ENCODE results near the gene SKOR1.
A peak's percentile ranks its signal among the peaks of the same experiment; 100 is the strongest.

The SKOR1 gene

GRCh38 chr15:67832031-67832551 is 6.8 kb downstream of the SKOR1 start:
- DNase-seq: peak; percentile 47

GRCh38 chr15:67832897-67833709 is 7.8 kb downstream of the SKOR1 start:
- DNase-seq: peak; percentile 61

GRCh38 chr15:67833710-67834511 is 8.6 kb downstream of the SKOR1 start:
- DNase-seq: peak; percentile 77

DNA sequence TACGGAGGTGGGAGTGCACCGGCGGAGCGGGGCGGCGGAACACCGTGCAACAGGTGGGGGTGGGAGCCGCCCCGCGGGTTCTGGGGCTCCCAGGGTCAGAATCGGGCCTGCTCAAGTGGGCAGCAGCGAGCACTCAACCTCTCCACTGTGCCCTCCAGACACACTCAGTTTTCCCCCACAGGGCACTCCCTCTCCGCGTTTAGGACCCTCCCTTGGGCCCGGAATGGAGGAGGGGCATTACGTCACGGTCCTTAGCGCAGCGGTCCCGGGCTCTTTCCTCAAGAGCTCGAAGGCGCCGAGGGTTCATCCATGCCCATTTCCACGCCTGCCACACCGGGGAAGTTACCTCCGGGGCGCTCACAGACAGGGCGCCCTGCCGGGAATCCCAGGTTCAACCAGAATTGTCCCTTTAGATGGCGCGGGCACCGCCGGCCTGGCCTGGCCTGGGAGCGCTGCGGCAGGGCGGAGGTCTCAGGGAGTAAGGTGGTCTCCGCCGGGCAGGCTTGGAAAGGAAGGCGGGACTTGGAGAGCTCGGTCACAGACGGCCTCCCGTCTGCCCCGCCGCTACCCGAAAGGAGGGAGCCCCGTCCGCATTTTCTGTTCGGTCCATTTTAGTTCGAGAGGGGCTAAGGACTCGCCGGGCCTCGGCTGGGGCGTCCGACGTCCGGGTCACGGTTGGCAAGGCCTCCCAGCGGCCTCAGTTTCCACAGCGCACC is 9.4 kb downstream of the SKOR1 start:
- peak; percentile 82 for DNase-seq

DNA sequence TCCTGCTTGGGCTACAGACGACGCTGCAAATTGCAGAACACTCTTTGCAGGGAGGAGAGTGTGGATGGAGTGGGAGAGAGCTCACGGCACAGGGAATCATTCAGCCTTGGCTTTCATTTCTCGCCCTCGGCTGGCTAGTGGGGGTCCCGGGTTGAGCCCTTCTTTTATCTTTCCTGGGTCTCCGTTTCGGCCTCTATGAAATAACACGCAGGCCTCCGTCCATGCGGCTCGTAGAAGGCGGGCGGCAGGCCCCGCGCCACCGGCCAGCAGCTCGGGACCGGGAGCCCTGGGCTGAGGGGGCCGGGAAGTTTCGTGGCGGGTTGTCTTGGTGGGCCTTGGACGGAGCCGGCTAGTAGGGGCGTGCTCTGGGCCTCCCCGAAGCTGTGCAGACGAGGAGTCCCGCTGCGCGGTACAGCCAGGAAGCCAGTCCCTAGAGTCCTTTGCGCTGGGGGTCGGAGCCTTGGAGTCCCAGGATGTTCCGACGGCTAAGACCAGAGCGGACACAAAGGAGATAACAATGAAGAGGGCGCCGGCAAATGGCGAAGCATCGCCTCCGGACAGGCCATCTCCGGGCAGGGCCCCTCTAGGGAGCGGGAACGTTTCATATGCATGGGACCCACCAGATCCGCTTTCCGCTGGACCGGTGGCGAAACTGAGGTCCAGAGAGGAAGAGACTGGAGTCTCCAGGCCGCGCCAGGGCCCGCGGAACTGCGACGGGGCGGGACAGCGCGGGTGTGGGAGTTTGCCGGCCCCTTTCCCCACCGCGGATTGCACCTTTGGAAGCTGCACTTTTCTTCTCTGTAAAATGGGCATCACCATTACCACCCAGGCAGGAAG is 10.2 kb downstream of the SKOR1 start:
- peak; percentile 78 for DNase-seq

DNA sequence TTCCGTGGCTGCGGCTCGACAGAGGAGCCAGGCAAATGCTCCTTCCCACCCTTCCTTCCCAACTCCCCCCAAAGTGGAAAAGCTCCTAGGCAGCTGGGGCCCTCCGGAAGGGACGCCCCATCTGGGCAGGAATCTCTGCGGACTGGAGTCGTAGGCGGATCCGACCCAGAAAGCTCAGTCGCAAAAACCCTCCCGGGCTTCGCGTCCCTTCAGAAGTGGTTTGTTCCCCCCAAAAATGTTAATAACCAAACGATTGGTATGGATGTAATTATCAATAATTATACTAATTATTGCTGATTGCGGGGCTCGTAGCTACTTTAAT is 10.8 kb downstream of the SKOR1 start:
- DNase-seq: no peak

DNA sequence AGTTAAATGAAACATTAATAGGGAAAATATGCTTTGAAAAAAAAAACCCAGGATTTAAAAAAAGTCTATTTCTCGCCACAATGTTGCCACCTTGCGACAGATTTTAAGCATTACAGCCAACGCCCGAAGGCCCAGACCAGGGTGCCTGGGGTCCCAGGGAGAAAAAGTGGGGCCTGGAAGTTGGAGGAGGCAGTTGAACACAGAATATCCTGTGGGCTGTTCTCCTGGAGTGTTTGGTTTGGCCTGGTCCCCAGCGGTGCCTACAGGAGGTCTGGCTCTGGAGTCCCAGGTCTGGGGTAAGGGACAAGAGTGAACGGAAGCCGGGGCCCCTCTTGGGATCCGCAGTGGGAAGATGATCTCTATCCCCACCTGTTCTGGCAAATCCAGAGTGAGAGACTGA is 11.2 kb downstream of the SKOR1 start:
- peak; percentile 64 for DNase-seq

DNA sequence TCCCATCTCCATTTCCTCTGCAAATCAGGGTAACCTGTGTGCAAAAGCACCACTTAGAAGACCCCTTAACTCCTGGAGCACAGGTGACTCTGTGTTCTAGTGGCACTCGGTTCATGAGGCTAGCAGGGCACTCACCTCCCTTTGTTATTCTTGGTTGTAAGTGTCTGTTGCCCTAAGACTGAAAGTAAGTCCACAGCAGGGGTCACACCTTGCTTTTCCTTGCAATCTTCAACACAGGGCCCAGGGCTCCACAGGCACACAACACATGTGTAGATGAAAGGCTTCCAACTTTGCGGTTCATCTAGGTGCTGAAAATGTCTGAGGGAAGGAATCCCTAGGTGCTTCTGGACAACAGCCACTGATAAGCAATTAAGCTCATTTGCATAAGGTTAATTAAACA is 11.6 kb downstream of the SKOR1 start:
- no peak for DNase-seq

GRCh38 chr15:67838789-67839332 is 13.6 kb downstream of the SKOR1 start:
- peak; percentile 74 for DNase-seq

GRCh38 chr15:67839499-67839928 is 14.2 kb downstream of the SKOR1 start:
- DNase-seq: peak; percentile 77

DNA sequence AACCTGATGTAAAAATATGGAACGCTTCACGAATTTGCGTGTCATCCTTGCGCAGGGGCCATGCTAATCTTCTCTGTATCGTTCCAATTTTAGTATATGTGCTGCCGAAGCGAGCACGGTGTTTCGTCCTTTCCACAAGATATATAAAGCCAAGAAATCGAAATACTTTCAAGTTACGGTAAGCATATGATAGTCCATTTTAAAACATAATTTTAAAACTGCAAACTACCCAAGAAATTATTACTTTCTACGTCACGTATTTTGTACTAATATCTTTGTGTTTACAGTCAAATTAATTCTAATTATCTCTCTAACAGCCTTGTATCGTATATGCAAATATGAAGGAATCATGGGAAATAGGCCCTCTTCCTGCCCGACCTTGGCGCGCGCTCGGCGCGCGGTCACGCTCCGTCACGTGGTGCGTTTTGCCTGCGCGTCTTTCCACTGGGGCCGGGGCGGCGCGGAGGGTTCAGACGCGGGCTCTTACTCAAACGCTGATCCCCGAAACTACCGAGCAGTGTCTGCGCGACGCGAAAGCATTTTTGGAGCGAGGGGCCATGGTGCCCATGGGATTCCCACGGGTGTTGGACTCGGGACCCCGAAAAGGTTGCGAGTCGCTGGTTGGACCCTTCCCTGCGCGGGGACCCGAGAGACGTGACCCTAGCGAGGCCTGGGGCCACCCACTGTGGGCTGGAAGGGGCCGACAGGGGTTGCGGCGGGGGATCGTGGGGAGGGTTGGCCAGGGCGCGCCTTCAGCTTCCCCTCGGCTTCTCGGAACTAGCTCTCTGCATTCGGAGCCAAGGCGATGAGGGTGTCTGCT is 14.8 kb downstream of the SKOR1 start, which contains the start of gene RNU6-1:
RNU6-1 (minus strand) TSS at position 117 of the 820 bp plus-strand sequence.
- peak; percentile 97 for DNase-seq

GRCh38 chr15:67840749-67841512 is 15.6 kb downstream of the SKOR1 start:
- peak; percentile 78 for DNase-seq

DNA sequence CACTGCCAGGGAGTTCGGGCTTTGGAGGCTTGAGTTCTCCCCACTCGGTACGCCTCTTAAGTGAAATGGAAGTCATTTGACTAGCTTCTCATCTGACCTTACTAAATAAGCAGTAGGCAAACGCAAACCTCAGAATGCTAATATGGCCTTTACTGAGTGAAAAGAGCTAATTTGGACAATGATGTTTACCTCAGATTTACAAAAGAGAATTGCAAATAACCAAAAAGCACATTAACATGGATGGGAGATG is 16.1 kb downstream of the SKOR1 start:
- no peak for DNase-seq

GRCh38 chr15:67843092-67843501 is 17.8 kb downstream of the SKOR1 start:
- peak; percentile 64 for DNase-seq

DNA sequence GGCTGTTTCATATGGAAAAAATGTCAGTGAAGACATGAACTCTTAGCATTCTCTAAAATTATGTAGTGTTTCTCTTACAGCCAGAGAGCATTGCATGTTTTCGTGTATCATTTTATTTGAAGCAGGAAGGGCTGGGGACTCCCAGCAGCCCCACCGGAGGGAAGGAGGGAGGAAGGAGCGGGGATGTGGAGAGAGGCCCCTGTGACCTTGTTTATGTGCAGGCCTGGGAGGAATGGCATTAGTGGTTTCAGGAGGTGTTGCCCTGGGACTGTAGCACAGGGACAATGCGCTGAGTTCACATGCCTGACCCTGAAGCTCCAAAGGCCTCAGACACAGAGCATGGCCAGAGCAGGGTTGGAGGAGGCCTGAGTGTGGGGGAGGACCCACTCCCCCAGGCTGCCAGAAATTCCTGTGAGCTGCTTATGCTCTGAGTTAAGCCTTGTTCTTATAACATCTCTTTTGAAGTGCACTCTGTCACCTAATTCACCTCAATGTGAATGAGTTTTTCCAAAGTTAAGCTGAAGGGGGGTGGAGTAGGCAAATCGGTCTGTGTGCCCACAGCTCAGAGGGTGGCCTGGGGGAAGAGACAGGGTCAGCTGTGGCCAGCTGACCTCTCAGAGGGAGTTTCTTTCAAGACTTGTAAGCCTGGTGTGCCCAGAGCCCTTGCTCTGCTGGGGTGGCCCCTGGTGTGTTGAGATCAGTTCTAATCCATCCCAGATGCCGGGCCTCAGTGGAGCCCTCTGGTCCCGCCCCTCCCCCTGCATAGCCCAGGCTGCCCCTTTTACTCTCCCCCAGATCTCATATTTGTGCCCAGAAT is 18.5 kb downstream of the SKOR1 start:
- DNase-seq: peak; percentile 73

GRCh38 chr15:67845974-67846373 is 20.7 kb downstream of the SKOR1 start:
- DNase-seq: no peak

GRCh38 chr15:67849538-67849937 is 24.2 kb downstream of the SKOR1 start:
- no peak for DNase-seq

- no peak for DNase-seq
Observed at GRCh38 chr15:67850336-67850735, 25.0 kb downstream of the SKOR1 start.

DNA sequence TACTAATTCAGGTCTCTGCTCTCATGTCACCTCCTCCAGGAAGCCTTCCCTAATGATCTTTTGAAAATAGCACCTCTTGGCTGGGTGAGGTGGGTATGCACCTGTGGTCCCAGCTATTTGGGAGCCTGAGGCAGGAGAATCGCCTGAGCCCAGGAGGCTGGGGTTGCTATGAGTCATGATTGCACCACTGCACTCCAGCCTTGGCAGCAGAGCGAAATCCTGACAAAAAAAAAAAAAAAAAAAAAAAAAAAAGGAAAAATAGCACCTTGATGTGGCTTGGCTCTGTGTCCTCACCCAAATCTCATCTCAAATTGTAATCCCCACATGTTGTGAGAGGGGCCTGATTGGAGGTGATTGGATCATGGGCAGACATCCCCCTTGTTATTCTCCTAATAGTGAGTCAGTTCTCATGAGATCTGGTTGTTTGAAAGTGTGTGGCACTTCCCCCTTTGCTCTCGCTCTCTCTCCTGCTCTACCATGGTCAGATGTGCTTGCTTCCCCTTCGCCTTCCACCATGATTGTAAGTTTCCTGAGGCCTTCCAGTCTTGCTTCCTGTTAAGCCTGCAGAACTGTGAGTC is 25.8 kb downstream of the SKOR1 start:
- no peak for DNase-seq
